ENCODE data around the gene SHTN1. TPM values are rescaled to one million over a fixed set of nuclear protein-coding genes. Genes with fewer than 3 reads are reported as not detected.

The SHTN1 gene, protein sequence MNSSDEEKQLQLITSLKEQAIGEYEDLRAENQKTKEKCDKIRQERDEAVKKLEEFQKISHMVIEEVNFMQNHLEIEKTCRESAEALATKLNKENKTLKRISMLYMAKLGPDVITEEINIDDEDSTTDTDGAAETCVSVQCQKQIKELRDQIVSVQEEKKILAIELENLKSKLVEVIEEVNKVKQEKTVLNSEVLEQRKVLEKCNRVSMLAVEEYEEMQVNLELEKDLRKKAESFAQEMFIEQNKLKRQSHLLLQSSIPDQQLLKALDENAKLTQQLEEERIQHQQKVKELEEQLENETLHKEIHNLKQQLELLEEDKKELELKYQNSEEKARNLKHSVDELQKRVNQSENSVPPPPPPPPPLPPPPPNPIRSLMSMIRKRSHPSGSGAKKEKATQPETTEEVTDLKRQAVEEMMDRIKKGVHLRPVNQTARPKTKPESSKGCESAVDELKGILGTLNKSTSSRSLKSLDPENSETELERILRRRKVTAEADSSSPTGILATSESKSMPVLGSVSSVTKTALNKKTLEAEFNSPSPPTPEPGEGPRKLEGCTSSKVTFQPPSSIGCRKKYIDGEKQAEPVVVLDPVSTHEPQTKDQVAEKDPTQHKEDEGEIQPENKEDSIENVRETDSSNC
- total RNA-seq = 0.99 and 3.2 TPM in 2 replicates

DNA sequence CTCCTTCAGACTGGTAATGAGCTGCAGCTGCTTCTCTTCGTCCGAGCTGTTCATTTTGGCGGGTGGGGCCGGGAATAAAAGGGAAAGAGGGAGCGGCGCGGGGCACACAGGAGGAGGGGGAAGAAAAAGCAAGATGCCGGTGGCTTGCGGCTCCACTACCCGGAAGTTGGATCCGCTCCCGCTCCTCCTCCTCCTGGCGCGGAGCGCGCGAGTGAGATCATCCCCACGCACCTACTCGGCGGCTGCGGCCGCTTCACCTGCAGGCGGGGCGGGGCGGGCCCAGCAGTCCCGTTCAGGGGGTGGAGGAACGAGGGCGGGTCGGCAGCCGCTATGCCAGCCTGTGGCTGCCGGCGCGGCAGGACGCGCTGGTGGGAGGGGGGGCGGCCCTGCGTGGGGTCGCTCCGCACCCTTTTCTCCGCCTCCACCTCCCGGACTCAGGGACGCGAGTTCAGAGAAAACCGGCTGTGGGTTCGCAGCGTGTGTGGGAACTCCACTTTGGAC, at the start of gene SHTN1:
Gene SHTN1 (minus strand): TSS at position 162 of the 501 bp plus-strand sequence. CDS start 108 bp downstream, at position 54.

DNA sequence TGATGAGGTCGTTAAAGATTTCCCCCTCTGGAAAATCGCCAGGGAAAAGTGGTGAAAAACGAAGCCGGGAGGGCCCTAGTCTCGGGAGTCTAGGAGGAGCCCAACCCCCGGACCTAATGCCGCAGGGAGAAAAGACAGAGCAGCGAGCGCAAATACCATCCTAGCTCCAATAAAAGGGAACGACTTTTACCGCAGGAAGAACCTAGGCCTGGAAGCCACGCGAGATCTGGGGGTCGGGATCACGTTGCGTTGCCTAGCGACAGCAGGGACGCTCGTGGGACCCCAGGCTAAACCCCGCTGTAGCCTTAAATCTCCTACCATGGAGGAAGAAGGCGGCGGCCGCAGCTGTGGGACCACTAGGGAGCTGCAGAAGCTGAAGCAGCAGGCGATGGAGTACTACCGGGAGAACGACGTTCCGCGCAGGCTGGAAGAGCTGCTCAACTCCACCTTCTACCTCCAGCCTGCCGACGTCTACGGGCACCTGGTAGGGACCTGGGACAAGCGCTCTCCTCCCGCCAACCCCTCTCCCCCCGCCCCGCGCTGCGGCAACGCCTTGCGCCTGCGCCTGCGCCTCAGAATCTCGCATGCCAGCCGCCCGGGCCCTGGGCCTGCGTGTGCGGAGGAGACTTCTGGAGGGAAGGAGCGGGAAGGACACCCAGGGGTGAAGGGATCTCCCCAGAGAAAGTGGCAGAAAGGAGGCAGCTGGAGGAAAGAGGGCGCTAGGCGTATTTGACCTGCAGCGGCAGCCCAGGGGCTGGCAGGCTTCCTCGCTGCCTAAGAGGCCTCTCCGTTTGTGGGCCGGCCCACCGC, 155.5 kb downstream of the SHTN1 start, which contains the start of gene ENO4:
Gene ENO4 (plus strand): TSS at position 252 of the 810 bp plus-strand sequence. CDS start 68 bp downstream, at position 320.

Other genes with a start within 250 kb of the SHTN1 start
- 0.29 and 0.50 TPM in 2 replicates for gene ENO4, start 155.7 kb downstream of the SHTN1 start, total RNA-seq
- gene VAX1, start 133.1 kb upstream of the SHTN1 start, total RNA-seq = not detected in 2 replicates
- not detected in 2 replicates for gene KCNK18, start 192.3 kb upstream of the SHTN1 start, total RNA-seq
- under 0.01 TPM in 2 replicates for gene SLC18A2, start 235.9 kb upstream of the SHTN1 start, total RNA-seq

Data from smooth muscle cell of trachea (primary cell).